Fibroblast of skin of left quadriceps (primary cell): Measurements from ENCODE around the gene SNAP29.
"Not testable (repeated sequence)": the region's sequence is repeated elsewhere in the genome, so short reads cannot be mapped to it uniquely, and the experiment has no call there.

Source experiments
- DNase-seq, 2 experiments: peaks; one replicate each; pipeline ENCODE4 v3.0.0-alpha.2; 2013; ENCODE audit warnings: low read depth in 2 of 2

SNAP29 gene

GRCh38 chr22:20858615-20859416 lies at the start of gene SNAP29, which contains the start of gene PI4KA:
TSS of gene SNAP29 (plus strand) at chr22:20859007. CDS start at chr22:20859111, 104 bp downstream.
TSS of gene PI4KA (minus strand) at chr22:20858811. CDS start at chr22:20858725, 86 bp downstream.
- peak; percentile 97 for DNase-seq

GRCh38 chr22:20809538-20810185 lies 49.1 kb upstream of the SNAP29 start:
- no peak for DNase-seq

GRCh38 chr22:20810645-20811044 lies 48.2 kb upstream of the SNAP29 start:
- DNase-seq = no peak

GRCh38 chr22:20811171-20811570 lies 47.6 kb upstream of the SNAP29 start:
- no peak for DNase-seq

GRCh38 chr22:20811971-20812660 lies 46.7 kb upstream of the SNAP29 start:
- no peak for DNase-seq

GRCh38 chr22:20813056-20813455 lies 45.8 kb upstream of the SNAP29 start:
- no peak for DNase-seq

- no peak for DNase-seq
These were observed 44.5 kb upstream of the SNAP29 start for GRCh38 chr22:20814221-20814808.

- DNase-seq = no peak
These were observed 43.2 kb upstream of the SNAP29 start for GRCh38 chr22:20815477-20816050.

- DNase-seq = no peak
These were observed 42.2 kb upstream of the SNAP29 start for GRCh38 chr22:20816559-20816958.

- DNase-seq = no peak
These were observed 40.3 kb upstream of the SNAP29 start for GRCh38 chr22:20818471-20818870.

GRCh38 chr22:20819471-20819870 lies 39.3 kb upstream of the SNAP29 start:
- DNase-seq = no peak

- not testable (repeated sequence) for DNase-seq
These were observed 37.0 kb upstream of the SNAP29 start for GRCh38 chr22:20821717-20822239.

- no peak for DNase-seq
These were observed 36.6 kb upstream of the SNAP29 start for GRCh38 chr22:20822240-20822639.

GRCh38 chr22:20823264-20823663 lies 35.5 kb upstream of the SNAP29 start:
- no peak for DNase-seq

GRCh38 chr22:20825216-20825615 lies 33.6 kb upstream of the SNAP29 start:
- not testable (repeated sequence) for DNase-seq

GRCh38 chr22:20825624-20826023 lies 33.2 kb upstream of the SNAP29 start:
- no peak for DNase-seq

GRCh38 chr22:20826373-20827152 lies 32.2 kb upstream of the SNAP29 start:
- DNase-seq = not testable (repeated sequence)

- DNase-seq = no peak
These were observed 29.2 kb upstream of the SNAP29 start for GRCh38 chr22:20829491-20830134.

GRCh38 chr22:20833225-20833665 lies 25.6 kb upstream of the SNAP29 start:
- DNase-seq = no peak

GRCh38 chr22:20834206-20834605 lies 24.6 kb upstream of the SNAP29 start:
- no peak for DNase-seq
